GM19438 (cell line): ENCODE measurements around the gene NRXN3.

ENCODE experiments used
- ATAC-seq: cut with Tn5 transposase; IDR thresholded peaks from one replicate; pipeline ENCODE4 v1.9.1; 2021; ENCODE audit warnings: low read depth; ENCODE audit not compliant: unreplicated experiment

Gene NRXN3

DNA sequence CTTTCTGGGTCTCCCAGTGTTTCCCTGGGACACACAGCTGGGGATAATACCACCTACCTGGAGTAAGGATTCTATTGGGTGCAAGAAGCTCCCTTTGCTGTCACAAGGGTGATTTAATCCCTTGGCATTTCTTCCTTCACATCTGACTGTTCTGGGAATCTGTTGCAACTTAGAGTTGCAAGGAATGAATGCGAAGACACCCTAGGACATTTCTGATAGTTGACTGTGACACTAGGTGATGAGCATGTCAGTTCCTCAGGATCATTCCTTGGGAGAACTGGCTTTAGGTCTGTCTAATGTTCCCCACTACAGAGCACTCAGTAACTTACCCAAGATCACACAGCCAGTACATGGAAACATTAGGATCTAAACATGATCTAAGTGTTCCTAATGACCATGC, 593.6 kb downstream of the NRXN3 start:
- ATAC-seq, result no peak

DNA sequence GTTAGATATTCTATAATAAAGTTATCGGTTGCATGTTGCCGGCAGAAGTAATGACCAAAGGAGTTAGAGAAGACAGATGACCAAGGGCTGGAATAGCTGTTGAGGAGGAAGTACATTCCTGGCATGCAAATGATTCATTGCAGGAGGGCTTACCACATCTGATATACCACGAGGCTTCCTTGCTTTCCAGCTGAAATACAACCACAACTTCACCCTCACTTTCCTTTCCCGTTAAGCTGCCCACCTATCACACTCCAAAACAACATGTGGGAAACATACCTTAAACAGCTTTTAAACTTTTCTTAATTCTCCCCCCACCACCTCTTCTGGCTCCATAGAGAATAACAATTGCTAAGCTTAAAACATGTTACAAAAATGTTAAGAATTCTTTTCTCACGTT, 594.1 kb downstream of the NRXN3 start:
- ATAC-seq, result no peak

DNA sequence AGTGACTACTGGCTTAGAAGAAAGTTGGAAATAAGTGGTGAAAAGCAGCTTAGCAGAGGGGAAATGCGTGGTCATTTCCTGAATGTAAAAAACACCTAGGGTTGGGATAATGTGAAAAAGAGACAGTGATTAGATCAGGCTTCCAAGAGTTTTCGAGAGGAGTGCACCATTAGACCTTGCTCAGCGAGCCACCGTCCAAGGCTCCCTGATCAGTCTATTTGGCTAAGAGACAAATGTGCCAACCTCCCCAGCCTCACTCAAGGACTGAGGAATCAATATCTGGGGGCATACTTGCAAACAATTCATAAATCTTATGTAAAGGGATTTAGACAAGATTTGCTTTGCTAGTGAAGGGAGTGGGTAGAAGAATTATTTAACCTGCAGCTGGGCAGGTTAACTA, 594.5 kb downstream of the NRXN3 start:
- no peak for ATAC-seq

DNA sequence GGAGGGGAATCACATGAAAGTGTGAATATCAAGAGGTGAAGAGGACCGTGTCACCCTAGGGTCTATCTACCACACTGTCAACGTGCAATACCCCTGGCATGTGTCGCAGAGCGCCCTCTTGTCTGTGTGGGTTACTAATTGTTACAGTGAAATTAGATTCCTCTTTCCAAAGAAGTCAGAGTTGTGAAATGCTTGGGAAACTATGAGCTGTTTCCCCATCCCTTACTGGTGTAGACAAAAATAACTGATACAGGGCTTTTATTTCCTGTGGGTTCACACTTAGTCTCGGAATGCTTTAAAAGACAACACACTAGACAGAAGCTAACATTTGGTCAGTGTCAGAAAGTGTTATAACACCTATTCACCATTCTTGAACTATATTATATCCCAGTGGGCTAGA, 597.3 kb downstream of the NRXN3 start:
- ATAC-seq, result no peak

DNA sequence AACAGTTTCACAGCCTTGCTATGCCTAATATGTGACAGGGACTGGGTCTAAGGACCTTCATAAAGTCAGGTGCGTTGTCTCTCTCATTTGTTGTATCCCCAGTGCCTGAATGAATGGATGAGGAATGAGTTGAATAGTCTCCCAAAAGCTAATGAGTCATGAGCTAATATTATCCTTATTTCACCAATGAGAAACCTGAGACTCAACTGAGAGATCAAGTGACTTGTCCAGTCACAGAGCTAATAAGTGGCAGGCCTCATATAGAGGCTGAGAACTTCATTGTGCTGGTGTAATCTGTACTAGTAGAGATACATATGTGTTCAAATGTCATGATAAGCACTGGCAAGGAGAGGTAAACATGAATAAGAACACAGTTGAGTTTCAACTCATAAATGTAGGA, 612.4 kb downstream of the NRXN3 start:
- no peak for ATAC-seq

DNA sequence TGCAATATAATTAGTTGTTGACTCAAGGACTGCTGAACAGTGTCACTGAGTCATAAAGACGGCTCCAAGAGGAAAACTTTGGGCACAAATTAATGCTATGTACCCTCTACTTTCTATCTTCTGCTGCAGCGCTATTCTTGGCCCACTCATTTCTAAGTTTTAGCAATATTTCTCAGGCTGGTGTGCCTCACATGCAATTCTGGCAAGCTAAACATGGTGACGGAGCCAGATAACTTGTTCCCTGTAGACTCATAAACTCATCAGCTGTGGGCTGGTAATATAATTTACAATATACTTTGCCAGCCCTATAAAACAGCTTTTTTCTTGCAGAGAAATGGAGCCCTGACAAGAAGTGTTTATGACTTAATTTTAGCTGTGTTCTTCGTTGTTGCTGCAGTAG, 615.1 kb downstream of the NRXN3 start:
- ATAC-seq, result no peak

DNA sequence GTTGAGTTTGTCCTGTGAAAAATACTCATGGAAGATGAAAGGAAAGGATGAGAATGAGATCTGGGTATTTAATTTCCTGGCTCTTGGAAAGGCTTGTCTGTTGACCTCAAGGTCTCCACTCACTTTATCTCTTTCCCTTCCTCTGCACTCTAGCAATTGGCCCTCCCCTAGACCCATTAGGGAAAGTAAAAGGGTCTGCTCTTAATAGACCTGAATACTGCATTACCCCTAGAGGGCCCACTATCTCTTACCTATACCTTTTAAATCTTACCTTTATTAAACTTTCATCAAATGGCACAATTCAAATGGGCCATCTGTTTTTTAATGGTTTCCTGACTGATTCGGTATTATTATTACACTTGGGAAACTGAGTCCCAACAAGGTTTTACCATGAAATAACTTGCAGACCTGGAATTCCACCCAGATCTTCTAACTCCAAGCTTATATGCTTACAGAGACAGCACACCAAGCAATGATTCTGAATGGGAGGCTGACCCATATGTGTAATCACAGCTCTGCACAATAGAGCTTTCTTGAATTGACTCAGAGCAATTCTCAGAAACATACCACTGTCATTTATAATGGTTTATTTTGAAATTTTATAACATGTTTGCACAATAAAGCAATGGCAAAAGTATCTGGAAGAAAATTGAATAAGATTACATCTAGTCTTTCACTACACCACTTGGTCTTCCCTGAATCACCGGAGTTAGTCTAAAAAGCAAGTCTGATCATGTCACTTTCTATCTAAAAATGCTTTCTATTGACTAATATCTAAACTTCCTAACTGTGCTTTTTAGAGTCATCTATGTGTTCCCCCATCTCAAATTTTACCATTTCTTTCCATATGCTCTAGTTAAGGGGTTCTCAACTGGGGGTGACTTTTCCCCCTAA, 618.5 kb downstream of the NRXN3 start:
- ATAC-seq, result no peak

DNA sequence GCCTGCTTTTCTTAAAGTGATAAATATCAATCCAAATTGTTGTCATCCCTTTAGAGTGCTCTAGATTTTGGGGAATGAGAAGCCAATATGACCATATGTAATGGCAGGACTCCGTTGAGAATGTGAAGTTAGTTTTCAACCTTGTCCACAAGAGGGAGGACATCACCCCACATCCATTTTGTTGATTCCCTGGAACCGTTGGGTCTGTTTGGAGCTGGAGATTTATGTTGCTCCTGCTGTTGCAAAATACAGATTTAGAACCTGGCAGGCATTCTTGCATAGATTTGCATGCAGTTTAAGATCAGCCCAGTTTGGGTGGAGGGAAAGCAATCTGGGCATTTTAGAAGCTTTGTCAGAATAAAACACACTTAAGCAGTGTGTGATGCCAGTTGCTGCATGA, 620.1 kb downstream of the NRXN3 start:
- no peak for ATAC-seq

DNA sequence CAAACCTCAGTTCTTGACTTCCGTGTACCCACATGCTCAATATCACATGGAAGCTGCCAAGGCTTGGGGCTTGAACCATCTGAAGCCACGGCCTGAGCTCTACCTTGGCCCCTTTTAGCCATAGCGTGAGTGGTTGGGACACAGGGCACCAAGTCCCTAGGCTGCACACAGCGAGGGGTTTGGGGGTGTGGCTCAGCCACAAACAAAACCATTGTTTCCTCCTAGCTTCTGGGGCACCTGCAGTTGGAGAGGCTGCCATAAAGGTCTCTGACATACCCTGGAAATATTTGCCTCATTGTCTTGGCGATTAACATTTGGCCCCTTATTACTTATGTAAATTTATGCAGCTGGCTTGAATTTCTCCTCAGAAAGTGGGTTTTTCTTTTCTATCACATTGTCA, 628.6 kb downstream of the NRXN3 start:
- ATAC-seq, result no peak

DNA sequence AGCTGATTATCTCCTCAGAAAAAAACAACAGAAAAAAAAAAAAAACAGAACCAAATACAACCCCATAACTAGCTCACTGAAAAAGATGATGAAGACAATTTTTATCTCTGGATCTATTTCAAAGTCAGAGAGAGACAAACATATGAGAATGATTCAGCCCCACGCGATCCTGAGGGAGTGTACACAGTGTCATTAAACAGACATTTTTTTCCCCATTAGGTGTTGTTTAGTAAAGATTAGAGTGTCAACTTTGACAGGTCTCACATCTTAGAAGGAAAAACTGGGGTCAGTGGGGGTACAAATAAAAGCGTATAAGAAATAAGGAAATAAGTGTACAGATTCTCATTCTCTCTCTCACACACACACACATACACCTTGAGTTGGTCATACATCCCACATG, 635.4 kb downstream of the NRXN3 start:
- ATAC-seq, result no peak

DNA sequence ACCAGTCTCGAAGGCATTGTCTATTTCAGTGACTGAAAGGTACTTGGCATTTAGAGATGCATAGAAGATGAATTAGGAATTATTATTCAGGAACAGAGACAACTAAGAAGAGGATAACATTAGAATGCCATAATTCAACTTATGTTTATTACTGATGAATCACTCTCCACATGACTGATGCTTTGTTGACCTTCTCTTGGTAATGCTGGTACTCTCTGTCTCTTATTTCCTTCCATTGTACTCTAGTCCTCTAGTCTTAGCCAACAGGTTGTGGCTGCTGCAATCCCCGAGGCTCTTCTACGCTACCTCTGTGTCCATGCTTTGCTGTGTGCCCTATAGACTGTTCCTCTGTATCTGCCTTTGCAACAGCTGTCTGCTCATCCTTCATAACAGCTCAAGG, 652.9 kb downstream of the NRXN3 start:
- ATAC-seq, result no peak

DNA sequence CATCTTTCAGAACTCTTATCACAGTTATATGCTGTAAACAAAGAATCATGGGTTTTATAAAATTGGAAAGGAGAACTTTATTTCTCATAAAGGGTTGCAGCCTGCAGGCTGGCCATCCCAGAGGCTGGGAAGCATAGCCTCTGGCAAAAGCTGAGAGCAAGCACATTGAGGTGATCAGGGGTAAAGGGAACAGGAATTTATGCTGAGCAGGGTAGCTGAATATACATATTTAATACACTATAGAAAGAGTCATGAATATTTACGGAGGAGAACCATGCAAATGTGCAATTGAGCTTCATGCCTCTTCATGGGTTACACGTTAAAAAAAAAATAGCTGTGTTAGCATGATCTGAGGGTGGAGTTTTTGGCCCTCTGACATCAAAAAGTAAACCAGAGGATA, 653.3 kb downstream of the NRXN3 start:
- no peak for ATAC-seq

DNA sequence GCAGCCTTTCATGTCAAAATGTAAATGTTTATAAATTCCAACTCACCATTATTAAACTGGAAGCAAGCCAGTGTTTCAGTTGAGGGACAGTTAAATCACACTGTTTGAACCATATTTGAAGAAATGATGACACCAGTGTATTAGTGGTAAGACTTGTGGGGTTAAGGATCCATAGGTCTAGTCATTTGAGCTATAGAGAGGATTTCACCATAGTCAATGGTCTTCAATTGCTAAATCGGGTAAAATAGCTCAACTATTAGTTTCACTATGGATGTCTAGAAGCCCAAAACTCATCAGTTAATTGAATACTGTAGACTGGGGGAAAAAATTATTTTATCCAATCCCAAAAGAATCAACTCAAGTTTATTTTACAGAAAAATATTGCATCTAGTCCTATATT, 659.1 kb downstream of the NRXN3 start:
- no peak for ATAC-seq

DNA sequence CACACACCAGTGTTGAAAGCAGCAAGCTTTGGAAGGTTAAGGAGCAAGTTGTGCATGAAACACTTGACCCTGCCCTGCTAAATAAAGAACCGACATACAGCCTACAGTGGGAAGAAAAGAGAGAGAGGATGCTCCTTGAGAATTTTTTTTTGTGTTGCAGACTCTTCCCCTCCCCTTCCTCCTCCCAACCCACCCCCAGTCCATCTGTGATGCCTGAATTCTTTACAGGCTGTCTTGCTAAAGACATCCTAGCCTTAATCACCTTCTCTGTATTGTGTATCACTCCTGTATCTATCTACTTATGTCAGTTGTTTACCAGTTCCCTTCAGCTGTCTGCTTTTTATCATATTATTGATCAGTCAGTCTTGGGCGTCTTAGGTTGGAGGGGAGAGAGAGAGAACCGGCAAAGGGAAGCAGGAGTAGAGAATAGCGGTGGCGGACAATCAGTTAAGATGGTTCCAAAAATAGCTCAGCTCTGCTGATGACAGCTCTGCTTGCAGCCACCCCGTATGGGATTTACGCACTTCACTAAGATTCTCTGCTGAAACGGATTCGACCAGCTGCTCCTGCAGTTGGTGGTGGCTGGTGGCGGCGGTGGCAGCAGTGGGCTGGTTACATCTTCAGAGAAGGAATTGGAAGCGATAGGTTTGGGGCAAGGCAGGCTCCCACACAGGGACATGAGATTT, 664.7 kb downstream of the NRXN3 start:
- ATAC-seq, result no peak

DNA sequence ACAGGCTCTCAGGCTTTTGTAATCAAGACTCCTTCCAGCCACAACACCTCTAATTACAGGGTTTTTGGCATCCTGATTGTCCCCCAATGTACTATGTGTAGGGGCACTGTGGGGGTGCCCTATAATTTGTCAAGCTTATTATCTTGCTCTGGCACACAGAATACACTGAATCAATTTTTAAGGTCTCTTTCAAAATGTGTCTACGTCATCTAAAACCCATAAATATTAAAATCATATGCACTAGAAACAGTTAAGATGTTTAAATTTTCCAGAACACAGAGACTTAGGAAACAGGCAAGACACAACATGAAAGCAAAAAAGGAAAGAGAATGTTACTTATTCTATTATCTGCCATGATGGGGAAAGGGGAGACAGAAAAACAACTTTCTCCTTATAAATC, 665.7 kb downstream of the NRXN3 start:
- no peak for ATAC-seq

DNA sequence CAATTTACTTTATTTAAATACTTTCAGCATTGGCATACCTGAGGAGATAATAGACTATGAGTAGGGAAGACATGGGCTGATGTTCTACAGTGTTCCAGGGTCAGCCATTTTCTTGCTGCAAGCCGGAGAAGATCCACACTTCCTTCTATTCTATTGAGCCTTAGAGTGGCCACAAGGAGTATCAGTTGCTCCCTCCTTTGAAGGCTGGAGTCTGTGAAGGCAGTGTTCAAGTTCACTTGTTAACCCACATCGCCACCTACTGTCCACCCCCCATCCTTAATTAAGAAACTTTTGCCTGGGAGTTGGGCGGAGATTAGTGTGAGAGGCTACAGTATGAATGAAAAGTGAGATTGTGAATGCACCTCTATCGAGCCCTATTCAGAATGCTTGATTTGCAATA, 666.6 kb downstream of the NRXN3 start:
- ATAC-seq, result peak; percentile 75

DNA sequence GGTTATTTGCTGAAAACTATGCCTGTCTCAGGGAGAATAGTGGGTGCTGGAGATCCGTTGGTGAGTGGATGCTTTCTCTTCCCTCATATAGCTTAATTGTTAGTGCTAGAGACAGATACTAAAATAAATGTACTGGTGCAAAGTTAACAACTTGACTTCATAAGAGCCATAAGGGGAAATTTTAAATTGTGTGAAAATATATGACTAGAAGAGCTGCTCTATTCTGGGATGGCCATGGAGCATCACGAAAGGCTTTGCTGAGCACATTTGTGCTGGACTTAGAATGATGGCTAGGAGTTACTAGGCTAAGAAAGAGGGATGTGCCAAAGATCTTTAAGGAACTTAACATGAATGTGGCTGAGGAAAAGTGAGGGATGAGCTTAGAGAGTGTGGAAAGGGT, 668.8 kb downstream of the NRXN3 start:
- no peak for ATAC-seq

DNA sequence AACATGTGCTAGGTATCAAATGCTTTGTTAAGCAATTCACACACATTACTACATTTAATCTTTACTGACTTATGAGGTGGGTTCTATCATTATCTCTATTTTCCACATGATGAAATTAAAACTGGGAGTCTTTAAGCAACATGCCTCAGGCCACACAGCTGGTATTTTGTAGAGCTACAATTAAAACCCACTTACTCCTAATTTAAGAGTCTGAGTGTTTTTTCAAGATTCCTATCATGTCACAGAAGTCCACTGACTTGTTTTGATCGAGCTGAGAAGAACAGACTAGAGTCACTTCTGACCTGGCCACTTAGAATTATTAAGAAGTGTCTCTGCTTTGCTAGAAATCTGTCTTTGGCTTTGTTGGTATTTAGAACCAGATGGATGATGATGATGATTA, 670.7 kb downstream of the NRXN3 start:
- ATAC-seq, result no peak

DNA sequence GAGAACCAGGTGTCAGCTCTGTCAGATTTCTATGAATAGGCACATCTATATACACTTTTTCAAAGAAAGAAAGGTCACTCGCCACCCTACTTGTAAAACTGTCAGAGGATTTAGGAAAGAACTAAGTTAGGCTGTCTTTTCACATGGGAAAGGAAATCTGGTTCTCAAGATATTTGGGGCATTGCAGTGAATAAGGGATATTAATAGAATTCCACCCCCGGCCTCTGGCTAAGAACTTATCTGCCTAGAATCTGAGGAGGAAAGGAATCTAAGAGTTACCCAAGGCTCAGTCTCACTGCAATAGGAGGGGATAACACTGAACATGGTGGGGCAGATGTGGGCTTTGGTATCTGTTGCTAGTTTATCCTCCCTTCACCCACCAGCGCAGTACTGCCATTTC, 677.6 kb downstream of the NRXN3 start:
- no peak for ATAC-seq

DNA sequence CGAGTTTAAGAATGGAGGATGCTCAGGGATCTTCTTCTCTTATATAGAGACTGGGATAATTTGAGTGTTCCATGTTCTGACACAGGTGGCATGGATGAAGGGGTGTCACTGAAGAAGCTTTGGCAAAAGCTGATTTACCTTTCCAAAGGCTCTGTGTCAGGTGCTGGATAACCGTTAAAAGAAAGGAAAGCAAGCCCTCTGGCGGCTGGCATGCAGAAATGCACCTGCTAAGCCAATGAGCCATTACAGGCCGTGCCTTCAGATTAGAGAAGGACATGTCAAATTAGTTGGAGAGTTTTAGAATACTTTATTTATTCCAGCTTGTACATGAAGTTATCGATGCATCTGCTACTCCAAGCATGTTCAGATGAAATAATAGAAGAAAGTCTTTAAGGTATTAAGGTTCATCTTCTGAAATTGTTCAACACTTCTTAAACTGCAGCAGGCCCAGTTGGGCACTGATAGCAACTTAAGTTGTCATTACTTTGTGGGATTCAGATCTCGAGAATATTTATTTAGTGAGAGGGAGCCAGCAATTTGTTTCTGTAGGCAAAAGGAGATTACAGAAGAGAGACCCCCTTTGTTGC, 678.2 kb downstream of the NRXN3 start:
- ATAC-seq, result peak; percentile 75

DNA sequence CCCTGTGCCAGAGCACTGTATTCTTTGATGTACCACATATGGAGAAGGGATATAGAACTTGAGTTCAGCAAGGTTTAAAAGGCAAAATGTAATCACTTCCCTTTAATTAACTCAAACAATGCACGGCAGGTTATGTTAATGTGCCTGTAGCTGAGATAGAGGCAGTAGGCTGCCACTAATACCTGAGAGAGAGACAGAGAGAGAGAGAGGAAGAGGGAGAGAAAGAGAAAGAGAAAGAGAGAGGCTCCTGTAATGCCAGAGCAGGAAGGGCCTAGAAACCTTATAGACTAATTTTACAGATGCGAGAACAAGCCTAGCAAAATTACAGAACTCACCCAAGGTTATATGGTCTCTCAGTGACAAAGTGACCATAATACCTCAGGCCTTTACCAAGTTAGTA, 679.8 kb downstream of the NRXN3 start:
- ATAC-seq, result no peak

DNA sequence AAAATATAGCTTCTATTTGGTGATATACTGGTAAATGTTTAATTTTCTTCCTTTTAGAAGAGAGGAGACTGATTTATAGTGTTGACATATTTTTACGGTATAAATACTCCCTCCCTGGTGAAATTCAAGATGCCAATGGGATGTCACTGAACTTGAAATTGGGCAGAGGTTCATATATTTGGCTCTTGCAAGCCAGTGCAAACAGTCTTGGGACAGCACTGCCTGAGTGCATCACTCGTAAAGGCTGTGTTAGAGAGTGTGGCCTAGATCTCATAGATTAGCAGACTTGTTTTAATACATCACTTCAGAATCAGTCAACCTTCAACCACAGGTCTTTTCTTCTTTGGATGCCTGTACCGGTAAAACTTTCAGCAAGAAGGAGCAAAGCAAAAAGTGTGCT, 681.0 kb downstream of the NRXN3 start:
- ATAC-seq, result no peak
